HCT116 (cell line): ENCODE data around the gene POLN. TPM values are rescaled to one million over a fixed set of nuclear protein-coding genes. Genes with fewer than 3 reads are reported as not detected.

Experiments used
- ATAC-seq: fragments of 200-7000 bp; cut with Tn5 transposase; 2 replicates; pipeline ENCODE4 v1.9.1; 2020; ENCODE audit warnings: mild to moderate bottlenecking, moderate library complexity
- BruUV-seq: library from RNA; stranded (reverse); fragments of 400-500 nt; replicated peaks from 2 replicates; lab custom pipeline; 2021; lab: Mats Ljungman, UMichigan
- CTCF ChIA-PET: fragments of 300-600 bp; sonication (Branson Sonifier 250); formaldehyde crosslinking; loops from one replicate; lab custom pipeline; 2021; ENCODE audit warnings: antibody characterized with exemption; lab: Charles Lee
- POLR2A ChIA-PET: fragments of 300-600, 350-600 bp; sonication (Branson Sonifier 250); formaldehyde crosslinking; loops from one replicate; lab custom pipeline; 2021; ENCODE audit warnings: antibody characterized with exemption; lab: Charles Lee
- RAD21 ChIA-PET, 2 experiments: fragments of 300-600 bp; sonication (Branson Sonifier 250); formaldehyde crosslinking; loops; one replicate each; lab custom pipeline; 2023; ENCODE audit warnings: low total read pairs in 2 of 2; ENCODE audit not compliant: uncharacterized antibody in 2 of 2, unreplicated experiment in 2 of 2, low non-redundant PET in 1 of 2; lab: Charles Lee
- DNase-seq: peaks from one replicate; pipeline ENCODE4 v3.0.0-alpha.2; 2010; ENCODE audit warnings: low read depth, low spot score
- H2AFZ ChIP-seq: fragments of 200-600 bp; shearing (Covaris generic), sonication (generic); 2 replicates; pipeline ENCODE4 v1.6.1; 2017; ENCODE audit warnings: low read depth, mixed run types, mixed read lengths, antibody characterized with exemption, low read length; ENCODE audit not compliant: poor library complexity, severe bottlenecking
- H3K27ac ChIP-seq: 2 replicates; pipeline ENCODE4 v1.5.1; 2012; ENCODE audit warnings: low read depth, low read length
- H3K27me3 ChIP-seq: fragments of 200-600 bp; sonication (generic); 2 replicates; pipeline ENCODE4 v1.6.1; 2016; ENCODE audit warnings: mixed run types, low read length, mixed read lengths; ENCODE audit not compliant: insufficient read depth
- H3K36me3 ChIP-seq, 2 experiments: fragments of 200-500 bp in 1 of 2; fragments of 200-600 bp in 1 of 2; sonication (Bioruptor generic) in 1 of 2; sonication (generic) in 1 of 2; 2 replicates each; pipeline versions ENCODE4 v1.5.1 to v1.6.1; 2014 to 2016; ENCODE audit warnings: low read length in 2 of 2, inconsistent platforms in 1 of 2, mixed read lengths in 1 of 2, mixed run types in 1 of 2; ENCODE audit not compliant: insufficient read depth in 2 of 2, control insufficient read depth in 1 of 2
- H3K4me1 ChIP-seq, 2 experiments: fragments of 200-600 bp in 1 of 2; sonication (generic) in 1 of 2; 2 replicates each; pipeline versions ENCODE4 v1.5.1 to v1.6.1; 2012 to 2017; ENCODE audit warnings: low read length in 2 of 2, inconsistent platforms in 1 of 2, mild to moderate bottlenecking in 1 of 2, mixed read lengths in 1 of 2, mixed run types in 1 of 2, moderate library complexity in 1 of 2; ENCODE audit not compliant: insufficient read depth in 2 of 2, control insufficient read depth in 1 of 2
- H3K4me2 ChIP-seq: fragments of 200-600 bp; sonication (generic); 2 replicates; pipeline ENCODE4 v1.6.1; 2017; ENCODE audit warnings: mixed run types, low read length, mixed read lengths
- H3K4me3 ChIP-seq, 2 experiments: fragments of 200-600 bp in 1 of 2; sonication (generic) in 1 of 2; replicated peaks in 1 of 2; 2 replicates each; pipeline ENCODE4 v1.5.1; 2011 to 2016; ENCODE audit warnings: low read length in 2 of 2, control low read depth in 1 of 2, low read depth in 1 of 2, mild to moderate bottlenecking in 1 of 2, mixed read lengths in 1 of 2, mixed run types in 1 of 2
- H3K79me2 ChIP-seq: fragments of 200-600 bp; sonication (generic); 2 replicates; pipeline ENCODE4 v1.6.1; 2017; ENCODE audit warnings: mild to moderate bottlenecking, mixed run types, low read length, moderate library complexity, mixed read lengths; ENCODE audit not compliant: insufficient read depth
- H3K9ac ChIP-seq: fragments of 200-600 bp; sonication (generic); 2 replicates; pipeline ENCODE4 v1.6.1; 2016; ENCODE audit warnings: low read length, mixed read lengths
- H3K9me2 ChIP-seq: fragments of 200-600 bp; sonication (generic), shearing (Covaris generic); 2 replicates; pipeline ENCODE4 v1.6.1; 2017; ENCODE audit warnings: mixed run types, mild to moderate bottlenecking, moderate library complexity; ENCODE audit not compliant: insufficient read depth
- H3K9me3 ChIP-seq, 2 experiments: fragments of 200-500 bp in 1 of 2; fragments of 200-600 bp in 1 of 2; sonication (Bioruptor generic) in 1 of 2; sonication (generic) in 1 of 2; 2 replicates each; pipeline ENCODE4 v1.6.1; 2014 to 2017; ENCODE audit warnings: low read length in 2 of 2, mixed read lengths in 2 of 2, inconsistent platforms in 1 of 2, low read depth in 1 of 2, mild to moderate bottlenecking in 1 of 2, mixed run types in 1 of 2, moderate library complexity in 1 of 2; ENCODE audit not compliant: control insufficient read depth in 1 of 2, insufficient read depth in 1 of 2
- H4K20me1 ChIP-seq: fragments of 200-600 bp; sonication (generic), shearing (Covaris generic); 2 replicates; pipeline ENCODE4 v1.6.1; 2017; ENCODE audit warnings: mixed run types, mild to moderate bottlenecking, moderate library complexity; ENCODE audit not compliant: insufficient read depth
- ATF3 ChIP-seq: IDR thresholded peaks from 2 replicates; pipeline ENCODE4 v1.6.1; 2012
- CBX3 ChIP-seq: IDR thresholded peaks from 2 replicates; pipeline ENCODE4 v1.6.1; 2012; ENCODE audit warnings: low read depth
- CEBPB ChIP-seq: IDR thresholded peaks from 2 replicates; pipeline ENCODE4 v1.6.1; 2012; ENCODE audit warnings: low read depth
- CTCF ChIP-seq, 3 experiments: fragments of 200-600 bp in 1 of 3; sonication (generic) in 1 of 3; IDR thresholded peaks in 2 of 3; conservative IDR thresholded peaks in 1 of 3; 2 replicates each; pipeline ENCODE4 v1.5.1; 2012 to 2017; ENCODE audit warnings: low read depth in 2 of 3, low read length in 2 of 3, antibody characterized with exemption in 1 of 3, borderline replicate concordance in 1 of 3, control low read depth in 1 of 3, mild to moderate bottlenecking in 1 of 3, mixed read lengths in 1 of 3, mixed run types in 1 of 3, moderate library complexity in 1 of 3; ENCODE audit not compliant: insufficient read depth in 1 of 3
- EGR1 ChIP-seq: IDR thresholded peaks from 2 replicates; pipeline ENCODE4 v1.6.1; 2012; ENCODE audit warnings: low read depth
- ELF1 ChIP-seq: IDR thresholded peaks from 2 replicates; pipeline ENCODE4 v1.6.1; 2012; ENCODE audit warnings: low read depth, borderline replicate concordance
- EZH2 ChIP-seq: fragments of 200-600 bp; sonication (generic); IDR thresholded peaks from 2 replicates; pipeline ENCODE4 v1.6.1; 2017; ENCODE audit warnings: antibody characterized with exemption, mixed run types
- EZH2phosphoT487 ChIP-seq: fragments of 200-600 bp; IDR thresholded peaks from 2 replicates; pipeline ENCODE4 v1.6.1; 2018; ENCODE audit warnings: antibody characterized with exemption, borderline replicate concordance
- JUND ChIP-seq: IDR thresholded peaks from 2 replicates; pipeline ENCODE4 v1.6.1; 2012
- MAX ChIP-seq: IDR thresholded peaks from 2 replicates; pipeline ENCODE4 v1.6.1; 2012
- POLR2A ChIP-seq: IDR thresholded peaks from 2 replicates; pipeline ENCODE4 v1.7.0; 2011; ENCODE audit warnings: borderline replicate concordance; ENCODE audit not compliant: insufficient read depth, insufficient read length; ENCODE audit errors: extremely low read depth
- POLR2AphosphoS5 ChIP-seq: IDR thresholded peaks from 2 replicates; pipeline ENCODE4 v1.6.1; 2011; ENCODE audit warnings: mild to moderate bottlenecking, low read depth, low read length, moderate library complexity
- RAD21 ChIP-seq: IDR thresholded peaks from 2 replicates; pipeline ENCODE4 v1.6.1; 2012; ENCODE audit warnings: low read depth, mild to moderate bottlenecking
- SP1 ChIP-seq: IDR thresholded peaks from 2 replicates; pipeline ENCODE4 v1.6.1; 2012; ENCODE audit warnings: low read depth
- SRF ChIP-seq: IDR thresholded peaks from 2 replicates; pipeline ENCODE4 v1.6.1; 2012; ENCODE audit warnings: low read depth
- YY1 ChIP-seq: IDR thresholded peaks from 2 replicates; pipeline ENCODE4 v1.6.1; 2011; ENCODE audit warnings: low read length, low read depth, moderate library complexity, mild to moderate bottlenecking; ENCODE audit not compliant: insufficient replicate concordance; ENCODE audit errors: extremely low read depth
- ZBTB33 ChIP-seq: IDR thresholded peaks from 2 replicates; pipeline ENCODE4 v1.6.1; 2011; ENCODE audit warnings: mild to moderate bottlenecking, low read length, moderate library complexity; ENCODE audit not compliant: insufficient replicate concordance; ENCODE audit errors: extremely low read depth
- ZFX ChIP-seq: fragments of 450-650 bp; IDR thresholded peaks from 2 replicates; pipeline ENCODE4 v1.6.1; 2017
- ZNF274 ChIP-seq: fragments of 200-500 bp; sonication (Bioruptor generic); IDR thresholded peaks from 2 replicates; pipeline ENCODE4 v1.6.1; 2014; ENCODE audit warnings: mild to moderate bottlenecking, low read depth, low read length, inconsistent platforms
- intact Hi-C: fragments of 100-400 bp; cut with micrococcal nuclease; formaldehyde crosslinking; loops from 2 replicates; pipeline ENCODE4 v1.10.0; 2022
- total RNA-seq: library from RNA; stranded (reverse); gene quantifications from one replicate; pipeline ENCODE4 v1.2.1, GENCODE V29; 2021; ENCODE audit not compliant: unreplicated experiment

The POLN gene
- total RNA-seq, 1 experiment from 2014 or later = 3.1 TPM

GRCh38 chr4:2079006-2079405, 162.9 kb downstream of the POLN start:
- Histone ChIP-seq H4K20me1 (no peaks in the 10 kb centered on the region), H3K27ac (no peak overlapping the region), H3K27me3 (no peaks in the 10 kb centered on the region), H3K4me2 (no peak overlapping the region), H2AFZ (no peak overlapping the region), H3K9ac (no peak overlapping the region), H3K9me2 (no peaks in the 10 kb centered on the region), H3K9me3 (no peaks in the 10 kb centered on the region), H3K79me2 (no peaks in the 10 kb centered on the region), H3K36me3 (no peaks in the 10 kb centered on the region), H3K4me3 (no peak overlapping the region), H3K4me1 (no peaks in the 10 kb centered on the region)
- ChIA-PET CTCF (no interaction called here), POLR2A (no interaction called here), RAD21 (no interaction called here)
- no peak for TF ChIP-seq ZNF274
- TF ChIP-seq EGR1 = no peak
- TF ChIP-seq CEBPB = no peak
- TF ChIP-seq JUND = no peak
- no peak for TF ChIP-seq EZH2
- no peak for TF ChIP-seq POLR2AphosphoS5
- no peak for TF ChIP-seq SRF
- TF ChIP-seq MAX = no peak
- TF ChIP-seq ATF3 = no peak
- TF ChIP-seq ZFX = no peak
- no peak for TF ChIP-seq SP1
- TF ChIP-seq RAD21 = no peak
- no peak for TF ChIP-seq CBX3
- TF ChIP-seq CTCF (IDR thresholded peaks at IDR 0.05 in 2 of 3, conservative IDR thresholded peaks at IDR 0.05 in 1 of 3; ENCODE audit: borderline replicate concordance in 1 of 3, insufficient read depth in 1 of 3, low read depth in 2 of 3, low read length in 2 of 3) = no peak
- no peak for TF ChIP-seq ELF1
- no peak for TF ChIP-seq YY1
- TF ChIP-seq EZH2phosphoT487 = no peak
- TF ChIP-seq POLR2A = no peak
- no peak for TF ChIP-seq ZBTB33
- no TSS peak for BruUV-seq
- intact Hi-C loops = no loop called here
- no peak for ATAC-seq
- DNase-seq = no peak
